ENCODE results near the gene KCNA10.

Gene KCNA10

GRCh38 chr1:110509655-110510054 is 9.3 kb downstream of the KCNA10 start:
- TF ChIP-seq CTCF (conservative IDR thresholded peaks at IDR 0.05; ENCODE audit: low read depth, low read length), result no peak
- H3K4me3 ChIP-seq (ENCODE audit: low read length), result no peak overlapping the region
- DNase-seq (ENCODE audit: low read depth), result no peak

GRCh38 chr1:110508028-110508940 is 10.7 kb downstream of the KCNA10 start:
- TF ChIP-seq CTCF (conservative IDR thresholded peaks at IDR 0.05; ENCODE audit: low read depth, low read length), result no peak
- no peak for DNase-seq (ENCODE audit: low read depth)
- H3K4me3 ChIP-seq (ENCODE audit: low read length), result no peak overlapping the region

GRCh38 chr1:110506541-110506940 is 12.4 kb downstream of the KCNA10 start:
- no peak for TF ChIP-seq CTCF (conservative IDR thresholded peaks at IDR 0.05; ENCODE audit: low read depth, low read length)
- H3K4me3 ChIP-seq (ENCODE audit: low read length), result no peak overlapping the region
- no peak for DNase-seq (ENCODE audit: low read depth)

GRCh38 chr1:110505596-110505995 is 13.4 kb downstream of the KCNA10 start:
- H3K4me3 ChIP-seq (ENCODE audit: low read length), result no peak overlapping the region
- no peak for DNase-seq (ENCODE audit: low read depth)
- no peak for TF ChIP-seq CTCF (conservative IDR thresholded peaks at IDR 0.05; ENCODE audit: low read depth, low read length)

- TF ChIP-seq CTCF (conservative IDR thresholded peaks at IDR 0.05; ENCODE audit: low read depth, low read length), result no peak
- no peak for DNase-seq (ENCODE audit: low read depth)
- no peak overlapping the region for H3K4me3 ChIP-seq (ENCODE audit: low read length)
Observed at GRCh38 chr1:110504226-110504625, 14.7 kb downstream of the KCNA10 start.

GRCh38 chr1:110503471-110503870 is 15.5 kb downstream of the KCNA10 start:
- DNase-seq (ENCODE audit: low read depth), result no peak
- no peak for TF ChIP-seq CTCF (conservative IDR thresholded peaks at IDR 0.05; ENCODE audit: low read depth, low read length)
- H3K4me3 ChIP-seq (ENCODE audit: low read length), result no peak overlapping the region

All from retinal pigment epithelial cell (primary cell).